C4-2B (cell line): ENCODE measurements around the gene MRPL20.
"Not testable (repeated sequence)": the region's sequence is repeated elsewhere in the genome, so short reads cannot be mapped to it uniquely, and the experiment has no call there.

Source experiments
- CTCF ChIP-seq: fragments of 450-650 bp; conservative IDR thresholded peaks from 2 replicates; pipeline ENCODE4 v1.5.1; 2017; ENCODE audit warnings: mild to moderate bottlenecking
- ZFX ChIP-seq: fragments of 450-650 bp; IDR thresholded peaks from 2 replicates; pipeline ENCODE4 v1.6.1; 2017

GRCh38 chr1:1450616-1451015 lies 43.5 kb upstream of the MRPL20 start:
- not testable (repeated sequence) for TF ChIP-seq CTCF, ZFX
